Stimulated activated CD4-positive, alpha-beta T cell treated with anti-CD3 and anti-CD28 coated beads, Interleukin-15, amount 100 ng/mL, for 1 hour (primary cell): ENCODE measurements around the gene CHP2.
"Not testable (repeated sequence)": the region's sequence is repeated elsewhere in the genome, so short reads cannot be mapped to it uniquely, and the experiment has no call there.

Source experiments
- DNase-seq, 2 donors: peaks; one replicate each; pipeline ENCODE4 v3.0.0-alpha.2; 2020; ENCODE audit warnings: low read depth in 1 of 2, low spot score in 1 of 2

CHP2 gene

GRCh38 chr16:23754594-23755483 is at the start of gene CHP2:
Gene CHP2, plus strand, starts transcription at chr16:23755026. Its CDS starts 24 bp downstream, at chr16:23755050.
- no peak for DNase-seq

- DNase-seq, result no peak
Observed at GRCh38 chr16:23705517-23705902, 49.3 kb upstream of the CHP2 start.

GRCh38 chr16:23706439-23706838 is 48.4 kb upstream of the CHP2 start:
- DNase-seq, result no peak

- DNase-seq, result no peak
Observed at GRCh38 chr16:23709536-23709935, 45.3 kb upstream of the CHP2 start.

- no peak for DNase-seq
Observed at GRCh38 chr16:23710008-23710407, 44.8 kb upstream of the CHP2 start.

GRCh38 chr16:23710504-23710903 is 44.3 kb upstream of the CHP2 start:
- no peak for DNase-seq

- DNase-seq, result no peak
Observed at GRCh38 chr16:23711785-23712184, 43.0 kb upstream of the CHP2 start.

- no peak for DNase-seq
Observed at GRCh38 chr16:23712976-23713375, 41.9 kb upstream of the CHP2 start, which contains the start of gene ERN2. Gene ERN2, minus strand, starts transcription at chr16:23713222. Its CDS starts 35 bp downstream, at chr16:23713187.

- no peak for DNase-seq
Observed at GRCh38 chr16:23716484-23716883, 38.3 kb upstream of the CHP2 start.

GRCh38 chr16:23722613-23723240 is 32.1 kb upstream of the CHP2 start:
- not testable (repeated sequence) for DNase-seq

- no peak for DNase-seq
Observed at GRCh38 chr16:23724096-23724784, 30.6 kb upstream of the CHP2 start.

GRCh38 chr16:23724785-23725131 is 30.1 kb upstream of the CHP2 start:
- no peak for DNase-seq

GRCh38 chr16:23726710-23727109 is 28.1 kb upstream of the CHP2 start:
- DNase-seq, result no peak

- DNase-seq, result no peak
Observed at GRCh38 chr16:23728112-23728477, 26.7 kb upstream of the CHP2 start.

- no peak for DNase-seq
Observed at GRCh38 chr16:23729503-23730424, 25.1 kb upstream of the CHP2 start.

GRCh38 chr16:23734176-23734893 is 20.5 kb upstream of the CHP2 start:
- no peak for DNase-seq

GRCh38 chr16:23737423-23738028 is 17.3 kb upstream of the CHP2 start:
- DNase-seq, result not testable (repeated sequence)

- DNase-seq, result no peak
Observed at GRCh38 chr16:23739516-23739915, 15.3 kb upstream of the CHP2 start.

GRCh38 chr16:23741675-23742303 is 13.0 kb upstream of the CHP2 start:
- no peak for DNase-seq
